ENCODE data around the gene RRAGC.

The RRAGC gene

DNA sequence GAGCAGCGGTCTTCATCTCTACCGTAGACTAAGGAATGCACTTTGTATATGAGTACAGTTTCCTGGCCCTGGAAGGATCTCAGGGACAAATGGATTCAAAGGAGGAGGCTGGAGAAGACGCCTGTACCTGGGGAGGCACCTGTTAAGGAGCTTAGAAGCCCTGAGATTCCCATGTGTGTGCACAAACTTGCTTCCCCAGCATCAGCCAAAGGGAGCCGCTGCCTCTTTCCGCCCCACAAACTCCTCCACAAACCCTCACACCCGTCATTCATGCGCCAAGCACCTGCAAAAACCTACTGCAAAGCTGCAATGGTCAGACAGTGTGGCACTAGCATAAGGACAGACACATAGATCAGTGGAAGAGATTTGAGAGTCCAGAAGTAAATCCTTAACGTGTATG, 54.5 kb downstream of the RRAGC start:
- H3K9me3 ChIP-seq = no peaks in the 10 kb centered on the region
- H3K4me1 ChIP-seq = no peaks in the 10 kb centered on the region
- no peak for DNase-seq
- TF ChIP-seq, protein P1, sequence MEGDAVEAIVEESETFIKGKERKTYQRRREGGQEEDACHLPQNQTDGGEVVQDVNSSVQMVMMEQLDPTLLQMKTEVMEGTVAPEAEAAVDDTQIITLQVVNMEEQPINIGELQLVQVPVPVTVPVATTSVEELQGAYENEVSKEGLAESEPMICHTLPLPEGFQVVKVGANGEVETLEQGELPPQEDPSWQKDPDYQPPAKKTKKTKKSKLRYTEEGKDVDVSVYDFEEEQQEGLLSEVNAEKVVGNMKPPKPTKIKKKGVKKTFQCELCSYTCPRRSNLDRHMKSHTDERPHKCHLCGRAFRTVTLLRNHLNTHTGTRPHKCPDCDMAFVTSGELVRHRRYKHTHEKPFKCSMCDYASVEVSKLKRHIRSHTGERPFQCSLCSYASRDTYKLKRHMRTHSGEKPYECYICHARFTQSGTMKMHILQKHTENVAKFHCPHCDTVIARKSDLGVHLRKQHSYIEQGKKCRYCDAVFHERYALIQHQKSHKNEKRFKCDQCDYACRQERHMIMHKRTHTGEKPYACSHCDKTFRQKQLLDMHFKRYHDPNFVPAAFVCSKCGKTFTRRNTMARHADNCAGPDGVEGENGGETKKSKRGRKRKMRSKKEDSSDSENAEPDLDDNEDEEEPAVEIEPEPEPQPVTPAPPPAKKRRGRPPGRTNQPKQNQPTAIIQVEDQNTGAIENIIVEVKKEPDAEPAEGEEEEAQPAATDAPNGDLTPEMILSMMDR (IDR thresholded peaks at IDR 0.05; ENCODE audit: low read depth, low read length) = no peak
- H3K36me3 ChIP-seq = no peaks in the 10 kb centered on the region
- no peak overlapping the region for H3K4me3 ChIP-seq (ENCODE audit: low read depth, low read length)
- H3K27me3 ChIP-seq = peaks cover 14% of the 10 kb centered on the region

DNA sequence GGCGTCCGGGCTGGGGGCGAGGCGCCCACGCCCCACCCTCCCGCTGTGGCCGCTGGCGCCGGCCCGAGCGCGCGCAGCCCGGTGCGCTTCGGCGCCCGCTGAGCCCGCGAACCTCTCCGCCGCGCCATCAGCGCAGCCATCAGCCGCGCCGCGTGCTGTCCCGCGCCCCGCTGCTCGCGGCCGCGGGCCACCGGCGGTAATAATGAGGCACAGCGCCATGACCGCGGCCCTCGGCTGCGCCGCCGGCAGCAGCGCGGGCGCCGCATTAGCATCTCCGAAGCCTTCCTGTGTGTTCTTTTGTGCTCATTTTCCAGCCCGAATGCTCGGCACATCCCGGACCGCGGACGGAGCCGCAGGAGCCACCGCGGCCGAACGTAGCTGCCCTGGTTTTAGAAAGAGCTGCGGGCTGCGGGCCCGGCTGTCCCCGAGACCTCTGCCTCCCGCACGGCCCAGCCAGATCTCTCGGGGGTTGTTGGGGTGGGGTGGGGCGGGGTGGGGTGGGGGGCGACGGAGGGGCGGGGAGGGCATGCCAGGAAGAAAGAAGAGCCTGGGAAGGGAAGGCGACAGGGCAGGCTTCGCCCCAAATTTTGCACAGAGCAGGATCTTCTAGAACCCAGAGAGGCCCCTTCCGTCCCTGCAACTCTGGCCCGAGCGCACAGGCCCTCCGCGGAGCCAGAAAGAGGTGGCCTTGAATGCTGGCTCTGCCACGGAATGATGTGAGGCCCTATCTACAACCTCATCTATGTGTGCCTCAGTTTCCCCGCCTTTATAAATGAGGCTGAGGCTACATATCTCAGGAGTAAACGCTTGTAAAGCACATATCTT, 55.3 kb downstream of the RRAGC start:
- peaks cover 14% of the 10 kb centered on the region for H3K27me3 ChIP-seq
- no peaks in the 10 kb centered on the region for H3K9me3 ChIP-seq
- H3K36me3 ChIP-seq = no peaks in the 10 kb centered on the region
- no peak for DNase-seq
- peak overlapping the region; percentile 33 for H3K4me3 ChIP-seq (ENCODE audit: low read depth, low read length)
- TF ChIP-seq, protein P1 (IDR thresholded peaks at IDR 0.05; ENCODE audit: low read depth, low read length) = no peak
- H3K4me1 ChIP-seq = no peaks in the 10 kb centered on the region

DNA sequence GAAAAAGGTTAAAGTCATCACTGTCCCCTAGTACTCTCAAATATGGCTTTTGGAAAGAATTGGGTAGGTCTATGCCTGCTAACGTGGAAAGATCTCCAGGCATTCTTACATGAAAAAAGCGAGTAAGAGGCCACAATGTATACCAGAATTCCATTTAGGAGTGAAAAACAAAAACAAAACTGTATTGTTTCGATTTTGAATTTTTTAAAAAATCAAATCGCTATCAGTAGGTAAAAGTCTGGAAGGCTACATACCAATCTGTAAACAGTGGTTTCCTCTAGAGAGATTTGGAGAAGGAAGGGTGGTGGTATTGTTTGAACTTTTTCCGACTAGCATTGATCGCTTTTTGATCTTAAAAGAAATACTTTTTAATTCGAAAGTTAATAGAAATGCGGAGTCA, 55.9 kb downstream of the RRAGC start:
- TF ChIP-seq, protein P1 (IDR thresholded peaks at IDR 0.05; ENCODE audit: low read depth, low read length) = no peak
- Histone ChIP-seq H3K27me3 (peaks cover 14% of the 10 kb centered on the region), H3K9me3 (no peaks in the 10 kb centered on the region), H3K4me3 (ENCODE audit: low read depth, low read length) (peak overlapping the region; percentile 4; the same call in 1 of the 2 replicates), H3K4me1 (no peaks in the 10 kb centered on the region), H3K36me3 (no peaks in the 10 kb centered on the region)
- DNase-seq = no peak

DNA sequence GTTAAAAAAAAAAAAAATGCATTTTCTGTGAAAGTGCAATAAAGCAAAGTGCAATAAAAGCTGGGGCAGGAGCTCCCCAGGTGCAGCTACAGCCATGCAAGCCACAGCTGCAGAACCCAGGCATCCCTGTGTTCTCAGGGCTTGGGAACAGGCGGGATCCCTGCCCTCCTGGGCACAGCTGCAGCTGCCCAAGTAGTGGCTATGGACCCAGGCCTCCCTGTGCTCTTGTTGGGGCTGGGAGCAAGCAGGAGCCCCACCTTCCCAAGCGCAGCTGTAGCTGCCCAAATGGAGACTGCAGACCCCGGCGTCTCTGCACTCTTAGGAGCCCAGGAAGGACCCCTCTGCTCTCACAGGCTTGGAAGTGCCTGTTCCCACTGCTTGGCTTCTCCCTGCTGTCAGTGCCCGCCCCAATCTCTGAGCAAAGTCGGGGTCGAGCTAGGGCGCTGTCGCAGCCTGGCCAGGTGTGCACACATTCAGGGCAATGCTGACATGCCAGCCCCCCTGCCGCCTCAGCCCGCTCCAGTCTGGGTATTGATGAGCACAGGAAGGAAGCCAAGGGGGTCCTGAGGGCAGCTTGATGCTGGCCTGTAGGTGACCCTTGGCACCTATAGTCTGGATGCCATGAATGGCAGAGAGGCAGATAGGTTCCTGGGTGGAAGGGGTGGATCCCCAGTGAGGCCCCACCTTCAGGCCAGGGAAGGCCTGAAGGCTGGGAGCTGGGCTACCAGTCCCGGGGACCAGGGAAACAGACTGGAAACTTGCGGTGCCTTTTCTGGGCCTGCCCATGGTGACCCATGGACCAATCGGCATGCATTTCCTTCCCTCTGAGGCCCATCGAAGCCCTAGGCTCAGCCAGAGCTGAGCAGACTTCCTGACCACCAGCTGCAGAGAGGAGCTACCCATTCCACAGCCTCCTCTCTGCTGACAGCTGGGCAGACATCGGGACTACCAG, 58.6 kb downstream of the RRAGC start:
- Histone ChIP-seq H3K36me3 (no peaks in the 10 kb centered on the region), H3K27me3 (peaks cover 14% of the 10 kb centered on the region), H3K4me1 (no peaks in the 10 kb centered on the region), H3K4me3 (ENCODE audit: low read depth, low read length) (no peak overlapping the region), H3K9me3 (no peaks in the 10 kb centered on the region)
- DNase-seq = no peak
- TF ChIP-seq, protein P1 (IDR thresholded peaks at IDR 0.05; ENCODE audit: low read depth, low read length) = no peak

DNA sequence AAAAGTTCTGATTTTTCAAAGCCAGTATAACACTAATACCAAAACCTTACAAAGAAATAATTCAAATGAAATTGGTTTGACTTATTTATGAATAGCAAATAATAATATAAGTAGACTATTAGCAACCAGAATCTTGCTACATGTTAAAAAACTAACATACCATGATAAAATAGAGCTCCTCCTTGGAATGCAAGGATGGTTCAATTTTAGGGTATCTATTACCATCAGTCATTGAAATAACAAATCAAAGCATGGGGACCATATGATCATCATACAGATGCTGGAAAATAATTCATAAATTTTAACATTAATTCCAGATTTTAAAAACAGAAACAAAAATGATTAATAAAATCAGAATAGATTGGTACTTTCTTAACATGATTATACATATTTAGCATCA, 66.3 kb downstream of the RRAGC start:
- DNase-seq = no peak
- Histone ChIP-seq H3K27me3 (no peaks in the 10 kb centered on the region), H3K4me3 (ENCODE audit: low read depth, low read length) (no peak overlapping the region), H3K36me3 (no peaks in the 10 kb centered on the region), H3K9me3 (no peaks in the 10 kb centered on the region), H3K4me1 (peaks cover 5% of the 10 kb centered on the region; the same call in 1 of the 2 replicates)
- TF ChIP-seq, protein P1 (IDR thresholded peaks at IDR 0.05; ENCODE audit: low read depth, low read length) = no peak
